T-helper 1 cell (primary cell): ENCODE results near the gene SMLR1.
"Not testable (repeated sequence)": the region's sequence is repeated elsewhere in the genome, so short reads cannot be mapped to it uniquely, and the experiment has no call there.

Source experiments
- DNase-seq, 5 donors: peaks; one replicate each; pipeline ENCODE4 v3.0.0-alpha.2; 2012 to 2020
- total RNA-seq, 4 donors: gene quantifications; one replicate each; lab custom pipeline; 2026; lab: John Stamatoyannopoulos, UW

Gene SMLR1
- total RNA-seq = 0 reads per million in 4 donors

GRCh38 chr6:130827247-130828149, at the start of gene SMLR1:
TSS of gene SMLR1 (plus strand) at chr6:130827406. CDS start at chr6:130827414, 8 bp downstream.
- no peak for DNase-seq

DNA sequence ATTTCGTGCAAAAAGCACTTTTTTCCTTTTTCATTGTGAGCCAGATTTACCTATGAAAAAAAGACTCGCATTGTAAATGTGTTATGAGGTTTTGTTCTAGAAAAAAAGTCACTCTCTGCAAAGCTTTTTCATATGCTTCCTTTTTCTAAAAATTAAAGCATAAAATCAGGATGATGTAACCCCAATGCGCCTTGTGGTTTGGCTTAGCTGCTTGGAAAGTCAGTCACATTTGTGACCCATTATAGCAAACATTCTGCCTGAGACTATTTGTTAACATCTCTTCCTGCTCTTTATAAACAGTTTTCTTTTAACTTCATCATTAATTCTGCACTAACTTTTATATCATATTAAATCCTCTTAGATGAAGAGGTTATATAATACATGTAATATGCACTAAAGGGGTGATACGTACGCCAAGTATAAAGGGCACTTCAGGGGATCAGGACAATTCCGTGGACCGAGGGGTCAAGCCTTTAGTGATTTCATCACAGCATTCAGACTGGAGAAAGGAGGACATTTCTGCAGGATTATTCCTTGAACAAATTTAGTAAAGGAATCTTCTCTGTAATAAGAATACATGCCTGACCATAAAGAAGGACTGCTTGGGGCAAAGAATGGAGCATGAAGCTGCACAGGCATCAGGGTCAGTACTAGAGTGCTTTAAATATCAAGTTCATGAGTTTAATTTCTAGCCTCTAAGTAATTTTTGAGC, 48.1 kb upstream of the SMLR1 start:
- DNase-seq = no peak

- DNase-seq = no peak
These were observed 47.6 kb upstream of the SMLR1 start for GRCh38 chr6:130779658-130780033.

- DNase-seq = no peak
These were observed 47.1 kb upstream of the SMLR1 start for GRCh38 chr6:130780122-130780521.

DNA sequence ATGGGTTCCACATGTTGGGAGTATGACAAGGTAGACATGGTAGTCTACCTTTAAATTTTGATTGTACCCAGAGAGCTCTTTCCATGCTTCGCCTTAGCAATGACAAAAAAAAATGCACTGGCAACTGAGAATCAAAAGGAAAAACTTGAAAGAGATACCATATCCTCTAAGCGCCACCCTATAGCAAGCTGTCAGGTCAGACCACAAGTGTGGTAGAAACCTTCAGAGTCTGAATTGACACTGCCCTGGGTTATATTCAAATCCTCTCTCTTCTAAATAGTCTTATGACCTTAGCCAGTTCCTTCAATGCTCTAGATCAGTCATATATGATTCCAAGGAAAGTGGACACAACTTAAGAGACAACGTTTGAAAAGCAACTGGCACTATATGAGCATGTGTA, 45.6 kb upstream of the SMLR1 start:
- no peak for DNase-seq

DNA sequence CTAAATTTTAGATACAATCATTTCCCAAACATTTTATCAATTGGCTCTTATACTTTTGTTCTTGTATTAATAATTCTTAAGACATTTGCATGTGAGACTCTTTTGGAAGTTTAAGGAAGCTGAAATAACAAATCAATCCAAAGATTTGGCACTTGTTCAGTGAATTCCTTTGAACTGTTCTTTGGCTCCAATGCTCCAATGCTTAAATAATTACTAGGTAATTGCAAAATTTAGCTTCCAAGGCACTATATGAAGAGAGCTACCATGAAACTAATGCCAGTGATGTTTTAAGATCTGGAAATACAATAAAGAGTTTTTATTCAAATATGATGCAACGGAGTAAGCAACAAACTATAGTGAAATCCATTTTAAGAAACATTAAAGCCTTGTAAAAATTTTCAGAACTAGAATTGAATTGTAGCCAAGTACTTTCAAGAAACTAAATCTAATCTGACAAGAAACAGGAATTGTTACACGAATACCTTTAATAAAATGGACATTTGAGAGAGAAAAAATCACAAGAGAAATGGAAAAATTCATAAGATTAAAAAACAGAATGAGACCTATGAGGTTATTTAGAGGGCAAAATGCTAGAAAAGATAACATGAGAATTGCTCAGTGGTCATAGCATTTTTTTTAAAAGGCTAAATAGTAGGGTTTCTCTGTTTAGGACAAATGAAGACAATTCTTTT, 43.6 kb upstream of the SMLR1 start:
- no peak for DNase-seq

GRCh38 chr6:130787726-130788500, 39.3 kb upstream of the SMLR1 start:
- DNase-seq = no peak

GRCh38 chr6:130788954-130789353, 38.3 kb upstream of the SMLR1 start:
- DNase-seq = no peak

DNA sequence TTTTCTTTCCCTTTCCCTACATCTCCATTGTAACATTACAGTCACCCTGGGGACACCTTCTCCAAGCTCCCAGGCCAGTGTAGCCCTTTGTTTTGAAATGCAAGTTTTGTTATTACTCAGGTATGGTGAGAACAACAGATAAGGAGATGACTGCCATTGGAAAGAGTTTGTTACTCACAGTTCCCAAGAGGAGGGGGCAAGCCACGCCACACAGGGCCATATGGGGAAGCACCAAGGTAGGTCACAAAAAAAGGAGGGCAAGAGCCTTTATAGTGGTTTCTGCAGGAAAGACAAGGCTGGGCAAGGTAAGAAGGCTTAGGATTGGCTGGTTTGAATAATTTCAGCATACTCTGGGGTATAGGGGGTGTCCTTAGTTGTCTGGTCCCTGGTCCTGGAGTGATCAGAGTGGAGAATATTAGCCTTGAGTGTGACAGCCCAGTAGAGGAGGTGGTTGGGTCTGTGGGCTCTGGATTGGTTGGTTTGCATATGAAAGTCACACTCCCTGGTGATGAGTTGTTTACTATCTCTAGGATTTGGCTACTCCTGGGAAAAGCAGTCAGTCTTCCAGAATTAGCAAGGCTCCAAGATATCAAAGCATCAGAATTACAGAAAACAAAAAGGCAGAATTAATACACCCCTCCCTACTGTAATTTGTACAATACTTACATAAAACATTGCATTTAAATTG, 33.1 kb upstream of the SMLR1 start:
- no peak for DNase-seq

GRCh38 chr6:130794738-130795137, 32.5 kb upstream of the SMLR1 start:
- no peak for DNase-seq

- DNase-seq = no peak
These were observed 30.8 kb upstream of the SMLR1 start for GRCh38 chr6:130796313-130796905.

- DNase-seq = no peak
These were observed 30.1 kb upstream of the SMLR1 start for GRCh38 chr6:130797061-130797460.

- DNase-seq = not testable (repeated sequence)
These were observed 25.8 kb upstream of the SMLR1 start for GRCh38 chr6:130801368-130801767.

- no peak for DNase-seq
These were observed 16.7 kb upstream of the SMLR1 start for GRCh38 chr6:130810307-130811030.

- no peak for DNase-seq
These were observed 15.3 kb upstream of the SMLR1 start for GRCh38 chr6:130811932-130812331.

DNA sequence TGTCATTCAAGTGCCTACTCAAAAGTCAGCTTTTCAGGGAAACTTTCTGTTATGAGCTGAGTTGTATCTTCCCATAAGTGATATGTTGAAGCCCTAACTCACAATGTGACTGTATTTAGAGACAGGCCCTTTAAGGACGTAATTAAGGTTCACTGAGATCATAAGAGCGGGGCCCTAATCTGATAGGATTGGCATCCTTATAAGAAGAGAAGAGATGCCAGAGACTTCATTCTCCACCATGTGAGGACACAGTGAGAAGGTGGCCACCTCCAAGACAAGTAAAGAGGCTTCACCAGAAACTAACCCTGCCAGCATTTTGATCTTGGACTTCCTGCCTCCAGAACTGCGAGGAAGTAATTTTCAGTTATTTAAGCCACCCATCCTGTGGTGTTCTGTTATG, 12.7 kb upstream of the SMLR1 start:
- DNase-seq = no peak

DNA sequence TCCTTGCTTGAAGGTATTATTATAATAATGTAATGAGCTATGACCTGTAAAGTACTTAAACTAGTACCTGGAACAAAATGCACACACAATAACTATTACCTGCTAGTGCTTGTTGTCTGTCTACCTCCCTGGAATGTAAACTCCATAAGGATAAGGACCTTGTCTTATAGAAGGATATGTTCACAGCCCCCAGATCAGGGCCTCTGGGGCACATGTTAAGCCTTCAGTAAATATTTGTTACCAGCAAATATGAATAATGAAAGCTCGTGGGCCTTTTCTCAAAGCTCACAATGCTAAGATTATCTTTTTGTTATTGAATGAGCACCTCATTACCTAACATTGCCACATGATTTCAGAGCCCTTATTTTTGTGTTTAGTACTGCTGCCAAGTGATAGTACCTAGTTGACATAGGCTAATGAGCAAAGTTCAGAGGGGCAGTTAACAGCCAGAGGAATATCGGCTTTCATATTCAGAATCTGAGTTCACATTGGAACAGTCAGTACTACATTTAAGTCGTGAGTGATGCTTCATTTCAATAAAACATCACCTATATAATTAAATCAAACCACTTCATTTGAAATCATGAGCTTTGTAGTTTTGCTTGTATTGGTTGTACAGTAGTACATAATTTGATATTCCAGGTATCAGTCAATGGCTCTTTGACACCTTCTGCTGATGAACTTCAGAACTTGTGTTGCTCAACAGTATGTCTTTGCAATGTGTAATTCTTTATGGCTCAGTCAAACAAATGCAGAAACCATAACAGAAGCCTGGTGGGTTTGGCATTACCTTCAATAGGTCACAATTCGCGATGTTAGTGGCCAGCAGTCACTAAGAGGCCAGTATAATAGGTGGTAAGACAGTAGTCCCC, 11.8 kb upstream of the SMLR1 start:
- no peak for DNase-seq

GRCh38 chr6:130822736-130823135, 4.5 kb upstream of the SMLR1 start:
- DNase-seq = no peak

GRCh38 chr6:130824978-130825694, 2.1 kb upstream of the SMLR1 start:
- no peak for DNase-seq
